ENCODE results near the gene SHMT2.

Gene SHMT2

GRCh38 chr12:57229634-57230380 is at the start of gene SHMT2:
TSS of gene SHMT2 (plus strand) at chr12:57229711. CDS start at chr12:57229779, 68 bp downstream.
- peak; percentile 79 for DNase-seq

- no peak for DNase-seq
Observed at GRCh38 chr12:57180321-57180989, 49.1 kb upstream of the SHMT2 start.

GRCh38 chr12:57181072-57181471 is 48.4 kb upstream of the SHMT2 start:
- DNase-seq: no peak

GRCh38 chr12:57181561-57182155 is 47.9 kb upstream of the SHMT2 start:
- no peak for DNase-seq

GRCh38 chr12:57182918-57183575 is 46.5 kb upstream of the SHMT2 start:
- DNase-seq: no peak

- no peak for DNase-seq
Observed at GRCh38 chr12:57183939-57184725, 45.4 kb upstream of the SHMT2 start.

- DNase-seq: no peak
Observed at GRCh38 chr12:57185403-57185802, 44.1 kb upstream of the SHMT2 start.

- DNase-seq: no peak
Observed at GRCh38 chr12:57185906-57186508, 43.5 kb upstream of the SHMT2 start.

GRCh38 chr12:57187222-57188089 is 42.1 kb upstream of the SHMT2 start:
- DNase-seq: no peak

- DNase-seq: no peak
Observed at GRCh38 chr12:57188090-57188425, 41.5 kb upstream of the SHMT2 start.

GRCh38 chr12:57190037-57190436 is 39.5 kb upstream of the SHMT2 start:
- DNase-seq: peak; percentile 66

GRCh38 chr12:57190821-57191220 is 38.7 kb upstream of the SHMT2 start:
- DNase-seq: no peak

- DNase-seq: no peak
Observed at GRCh38 chr12:57191410-57191809, 38.1 kb upstream of the SHMT2 start.

- DNase-seq: no peak
Observed at GRCh38 chr12:57192920-57193319, 36.6 kb upstream of the SHMT2 start.

- no peak for DNase-seq
Observed at GRCh38 chr12:57193706-57194245, 35.7 kb upstream of the SHMT2 start.

GRCh38 chr12:57194253-57194652 is 35.3 kb upstream of the SHMT2 start:
- no peak for DNase-seq

- no peak for DNase-seq
Observed at GRCh38 chr12:57195186-57195585, 34.3 kb upstream of the SHMT2 start.

- DNase-seq: no peak
Observed at GRCh38 chr12:57195611-57196371, 33.7 kb upstream of the SHMT2 start.

- no peak for DNase-seq
Observed at GRCh38 chr12:57196439-57196838, 33.1 kb upstream of the SHMT2 start.

- DNase-seq: no peak
Observed at GRCh38 chr12:57196956-57197355, 32.6 kb upstream of the SHMT2 start.
